Thyroid gland (tissue), 4 donors: ENCODE measurements around the gene ATP7B. TPM values are rescaled to one million over a fixed set of nuclear protein-coding genes. Genes with fewer than 3 reads are reported as not detected.

Experiments used
- DNase-seq, 2 donors: peaks; one replicate each; pipeline ENCODE4 v3.0.0-alpha.2; 2019
- H3K27ac ChIP-seq, 3 donors: fragments of 200-600 bp; sonication (generic); 1 replicate in 2 of 3; 2 replicates in 1 of 3; pipeline ENCODE4 v1.5.1; 2016 to 2019; ENCODE audit warnings: mild to moderate bottlenecking in 1 of 3, moderate library complexity in 1 of 3
- H3K27me3 ChIP-seq: fragments of 200-600 bp; sonication (generic); one replicate; pipeline ENCODE4 v1.5.1; 2019
- H3K36me3 ChIP-seq, 2 donors: fragments of 200-600 bp; sonication (generic); one replicate each; pipeline ENCODE4 v1.5.1; 2016 to 2019
- H3K4me1 ChIP-seq, 2 donors: fragments of 200-600 bp; sonication (generic); one replicate each; pipeline ENCODE4 v1.5.1; 2017 to 2019
- H3K4me3 ChIP-seq, 3 donors: fragments of 200-600 bp; sonication (generic); replicated peaks in 1 of 3; 1 replicate in 2 of 3; 2 replicates in 1 of 3; pipeline ENCODE4 v1.5.1; 2016; ENCODE audit warnings: mild to moderate bottlenecking in 1 of 3
- H3K9me3 ChIP-seq: fragments of 200-600 bp; sonication (generic); one replicate; pipeline ENCODE4 v1.5.1; 2017
- CTCF ChIP-seq, 6 experiments: fragments of 200-600 bp in 3 of 6; fragments of 450-650 bp in 3 of 6; sonication (generic) in 3 of 6; IDR thresholded peaks; one replicate each; pipeline ENCODE4 v1.5.1; 2016 to 2019; ENCODE audit warnings: antibody characterized with exemption in 6 of 6, mild to moderate bottlenecking in 2 of 6, inconsistent platforms in 1 of 6, moderate library complexity in 1 of 6
- POLR2A ChIP-seq, 2 donors: fragments of 450-650 bp; IDR thresholded peaks; one replicate each; pipeline ENCODE4 v1.6.1; 2017; ENCODE audit warnings: antibody characterized with exemption in 2 of 2, mild to moderate bottlenecking in 2 of 2, moderate library complexity in 1 of 2
- WGBS, 2 donors: methylation state at CpG; one replicate each; pipeline ENCODE4 v1.1.5; 2017; 5-methylcytosine and 5-hydroxymethylcytosine counted together
- intact Hi-C: fragments of 100-400 bp; cut with DNase I; formaldehyde crosslinking; loops from one replicate; pipeline ENCODE4 v1.15.1; 2023
- total RNA-seq, 4 donors: library from RNA; depleted of rRNA; stranded (reverse); fragments of >200 nt; gene quantifications; one replicate each; pipeline ENCODE4 v1.2.3, GENCODE V29; 2016

ATP7B gene
- total RNA-seq, 4 donors from 2014 or later = 3.8 to 10.1 (median 5.6) TPM

- Histone ChIP-seq H3K27ac (no peak overlapping the region), H3K9me3 (no peaks in the 10 kb centered on the region), H3K36me3 (no peaks in the 10 kb centered on the region), H3K27me3 (no peaks in the 10 kb centered on the region), H3K4me1 (no peaks in the 10 kb centered on the region), H3K4me3 (no peak overlapping the region)
- WGBS, 2 donors = 96% methylated on average over 14 to 15 of the region's 15 CpGs
- DNase-seq = no peak
- intact Hi-C loops = no loop called here
- TF ChIP-seq POLR2A (IDR thresholded peaks at IDR 0.05) (no peak), CTCF (IDR thresholded peaks at IDR 0.05) (no peak)
Measured at GRCh38 chr13:51971520-51972426, 39.5 kb downstream of the ATP7B start.

- 76 to 82% methylated on average over 5 of the region's 5 CpGs for WGBS, 2 donors
- no peaks in the 10 kb centered on the region for H3K36me3 ChIP-seq
- intact Hi-C loops = no loop called here
Measured at GRCh38 chr13:51970349-51970748, 40.9 kb downstream of the ATP7B start.

GRCh38 chr13:51967482-51968446, 43.5 kb downstream of the ATP7B start:
- H3K9me3 ChIP-seq = no peaks in the 10 kb centered on the region
- intact Hi-C loops = no loop called here
- 80 to 86% methylated on average over 8 of the region's 8 CpGs for WGBS, 2 donors
- H3K4me1 ChIP-seq = no peaks in the 10 kb centered on the region
- H3K36me3 ChIP-seq = no peaks in the 10 kb centered on the region
- no peak overlapping the region for H3K27ac ChIP-seq
- TF ChIP-seq CTCF (IDR thresholded peaks at IDR 0.05) (no peak), POLR2A (IDR thresholded peaks at IDR 0.05) (no peak)
- DNase-seq = no peak
- H3K27me3 ChIP-seq = no peaks in the 10 kb centered on the region
- H3K4me3 ChIP-seq = no peak overlapping the region

More at GRCh38 chr13:51970349-51970748, 40.9 kb downstream of the ATP7B start:
- no peaks in the 10 kb centered on the region for H3K27me3 ChIP-seq
- H3K4me3 ChIP-seq = no peak overlapping the region
- no peak for TF ChIP-seq POLR2A (IDR thresholded peaks at IDR 0.05)
- no peak for TF ChIP-seq CTCF (IDR thresholded peaks at IDR 0.05)
- no peak overlapping the region for H3K27ac ChIP-seq
- DNase-seq = no peak
- no peaks in the 10 kb centered on the region for H3K4me1 ChIP-seq
- H3K9me3 ChIP-seq = no peaks in the 10 kb centered on the region

GRCh38 chr13:51966186-51966585, 45.1 kb downstream of the ATP7B start:
- H3K9me3 ChIP-seq = no peaks in the 10 kb centered on the region
- H3K4me3 ChIP-seq = no peak overlapping the region
- intact Hi-C loops = no loop called here
- H3K4me1 ChIP-seq = no peaks in the 10 kb centered on the region
- H3K36me3 ChIP-seq = no peaks in the 10 kb centered on the region
- 73 to 78% methylated on average over 10 of the region's 10 CpGs for whole genome bisulfite sequencing, 2 donors
- DNase-seq = peak; percentile 29 to 41
- no peak overlapping the region for H3K27ac ChIP-seq
- no peaks in the 10 kb centered on the region for H3K27me3 ChIP-seq
- TF ChIP-seq CTCF (IDR thresholded peaks at IDR 0.05) (no peak), POLR2A (IDR thresholded peaks at IDR 0.05) (no peak)
